CD8-positive, alpha-beta memory T cell (primary cell): ENCODE data around the gene TEX29. TPM values are rescaled to one million over a fixed set of nuclear protein-coding genes. Genes with fewer than 3 reads are reported as not detected.
A peak's percentile ranks its signal among the peaks of the same experiment; 100 is the strongest.

Source experiments
- CTCF ChIA-PET: fragments of 350-600 bp; sonication (Branson Sonifier 250); formaldehyde crosslinking; loops from one replicate; lab custom pipeline; 2021; ENCODE audit warnings: antibody characterized with exemption; lab: Charles Lee
- POLR2A ChIA-PET: fragments of 350-600 bp; sonication (Branson Sonifier 250); formaldehyde crosslinking; loops from one replicate; lab custom pipeline; 2021; ENCODE audit warnings: antibody characterized with exemption; lab: Charles Lee
- DNase-seq, 5 donors: peaks; one replicate each; pipeline versions ENCODE4 v3.0.0 to v3.0.0-alpha.2; 2020 to 2022; ENCODE audit warnings: mixed read lengths in 1 of 5
- H3K27ac ChIP-seq: one replicate; pipeline ENCODE4 v1.7.0; 2013; ENCODE audit warnings: low read depth, mild to moderate bottlenecking, low read length, moderate library complexity
- H3K27me3 ChIP-seq: 2 replicates; pipeline ENCODE4 v1.7.0; 2013; ENCODE audit warnings: low read length, mild to moderate bottlenecking; ENCODE audit not compliant: insufficient read depth, poor library complexity, severe bottlenecking
- H3K36me3 ChIP-seq: 2 replicates; pipeline ENCODE4 v1.7.0; 2013; ENCODE audit warnings: mild to moderate bottlenecking, low read length, moderate library complexity; ENCODE audit not compliant: insufficient read depth
- H3K4me1 ChIP-seq: 2 replicates; pipeline ENCODE4 v1.7.0; 2013; ENCODE audit warnings: mild to moderate bottlenecking, low read length, moderate library complexity; ENCODE audit not compliant: insufficient read depth
- H3K4me3 ChIP-seq: 2 replicates; pipeline ENCODE4 v1.7.0; 2013; ENCODE audit warnings: mild to moderate bottlenecking, low read length
- H3K9me3 ChIP-seq: 2 replicates; pipeline ENCODE4 v1.7.0; 2013; ENCODE audit warnings: mild to moderate bottlenecking, low read length
- H3K27ac Mint-ChIP-seq, 8 donors: one replicate each; pipeline ENCODE4 v1.8.0; 2020 to 2021; ENCODE audit warnings: mixed read lengths in 8 of 8, mild to moderate bottlenecking in 6 of 8, inconsistent platforms in 3 of 8, moderate library complexity in 3 of 8
- H3K27me3 Mint-ChIP-seq, 2 donors: one replicate each; pipeline ENCODE4 v1.8.0; 2020 to 2021; ENCODE audit warnings: mixed read lengths in 2 of 2, mild to moderate bottlenecking in 1 of 2, moderate library complexity in 1 of 2
- H3K36me3 Mint-ChIP-seq, 3 donors: one replicate each; pipeline ENCODE4 v1.8.0; 2020 to 2021; ENCODE audit warnings: mixed read lengths in 3 of 3, inconsistent platforms in 1 of 3, mild to moderate bottlenecking in 1 of 3
- H3K4me1 Mint-ChIP-seq, 3 donors: one replicate each; pipeline ENCODE4 v1.8.0; 2020 to 2021; ENCODE audit warnings: mixed read lengths in 3 of 3, inconsistent platforms in 1 of 3, mild to moderate bottlenecking in 1 of 3
- H3K4me3 Mint-ChIP-seq, 7 donors: one replicate each; pipeline ENCODE4 v1.8.0; 2020 to 2021; ENCODE audit warnings: mixed read lengths in 7 of 7, mild to moderate bottlenecking in 6 of 7, moderate library complexity in 4 of 7, inconsistent platforms in 2 of 7
- H3K9me3 Mint-ChIP-seq, 5 donors: one replicate each; pipeline ENCODE4 v1.8.0; 2020 to 2022; ENCODE audit warnings: mixed read lengths in 5 of 5, mild to moderate bottlenecking in 3 of 5, moderate library complexity in 2 of 5, inconsistent platforms in 1 of 5
- polyA plus RNA-seq: library from polyadenylated mRNA; unstranded; fragments of 300-500 nt; fragmentation: Illumina TruSeq; gene quantifications from one replicate; pipeline ENCODE4 v1.2.3, GENCODE V29; 2021
- total RNA-seq, 2 experiments: library from RNA; stranded (reverse); gene quantifications; one replicate each; pipeline ENCODE4 v1.2.3, GENCODE V29; 2021

Gene TEX29
- total and polyA plus RNA-seq, 3 experiments from 2014 or later, result not detected

DNA sequence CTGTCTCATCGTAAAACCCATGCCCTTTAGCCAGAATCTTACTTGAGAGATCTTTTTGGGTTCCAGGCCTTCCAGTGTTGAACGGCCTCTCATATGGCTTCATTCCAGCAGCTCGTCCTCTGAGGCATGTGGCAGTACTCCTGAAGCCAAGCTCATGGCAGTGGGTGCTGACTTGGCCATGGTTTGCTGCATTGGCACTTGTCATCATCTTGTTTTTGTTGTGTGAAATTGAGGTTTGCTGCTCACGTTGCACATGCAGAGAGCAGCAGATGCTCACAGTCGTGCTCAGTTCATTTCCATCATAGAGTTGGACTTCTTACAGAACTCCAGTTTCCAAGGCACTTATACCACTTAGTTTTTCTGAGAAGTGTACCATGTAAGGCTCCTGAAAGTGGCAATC, 14.9 kb downstream of the TEX29 start:
- Mint-ChIP-seq H3K36me3 (peaks cover 9 to 48% (median 11%) of the 10 kb centered on the region in 3 donors), H3K4me1 (no peaks in the 10 kb centered on the region), H3K27ac (no peak overlapping the region), H3K27me3 (peaks cover 0 to 2% of the 10 kb centered on the region in 2 donors), H3K4me3 (no peak overlapping the region), H3K9me3 (peaks cover 0 to 9% (median 4%) of the 10 kb centered on the region in 5 donors)
- H3K9me3 ChIP-seq, result no peaks in the 10 kb centered on the region
- no peak overlapping the region for H3K4me3 ChIP-seq
- POLR2A ChIA-PET, result no interaction called here
- H3K4me1 ChIP-seq, result no peaks in the 10 kb centered on the region
- H3K36me3 ChIP-seq, result no peaks in the 10 kb centered on the region
- no peak overlapping the region for H3K27ac ChIP-seq
- no peaks in the 10 kb centered on the region for H3K27me3 ChIP-seq
- CTCF ChIA-PET, result no interaction called here
- no peak for DNase-seq

DNA sequence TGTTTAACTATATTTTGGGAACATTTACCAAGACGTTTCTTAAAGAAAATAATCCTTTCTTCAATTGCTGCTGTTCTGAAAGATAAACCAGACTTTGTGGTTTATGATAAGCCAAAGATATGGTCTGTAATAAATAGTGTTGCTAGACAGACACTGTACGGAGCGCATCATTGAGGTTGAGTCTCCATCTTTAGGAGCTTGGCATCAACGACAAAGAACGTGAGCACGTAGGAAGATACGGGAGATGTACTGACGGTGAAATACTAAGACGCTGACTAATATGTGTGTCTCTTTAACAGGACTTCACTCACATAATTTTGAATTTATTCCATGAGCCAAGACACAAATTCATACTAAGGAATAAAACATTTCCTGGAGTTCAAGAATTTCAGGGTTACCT, 16.2 kb downstream of the TEX29 start:
- H3K27me3 Mint-ChIP-seq, result peaks cover 0 to 2% of the 10 kb centered on the region in 2 donors
- Histone ChIP-seq H3K4me3 (no peak overlapping the region), H3K4me1 (no peaks in the 10 kb centered on the region), H3K9me3 (no peaks in the 10 kb centered on the region), H3K27me3 (no peaks in the 10 kb centered on the region), H3K36me3 (no peaks in the 10 kb centered on the region), H3K27ac (no peak overlapping the region)
- no peak overlapping the region for H3K4me3 Mint-ChIP-seq
- H3K36me3 Mint-ChIP-seq, result peaks cover 9 to 46% (median 11%) of the 10 kb centered on the region in 3 donors
- H3K4me1 Mint-ChIP-seq, result no peaks in the 10 kb centered on the region
- no peak overlapping the region for H3K27ac Mint-ChIP-seq
- DNase-seq, result no peak
- POLR2A ChIA-PET, result no interaction called here
- CTCF ChIA-PET, result no interaction called here
- peaks cover 0 to 9% (median 4%) of the 10 kb centered on the region in 5 donors for H3K9me3 Mint-ChIP-seq

DNA sequence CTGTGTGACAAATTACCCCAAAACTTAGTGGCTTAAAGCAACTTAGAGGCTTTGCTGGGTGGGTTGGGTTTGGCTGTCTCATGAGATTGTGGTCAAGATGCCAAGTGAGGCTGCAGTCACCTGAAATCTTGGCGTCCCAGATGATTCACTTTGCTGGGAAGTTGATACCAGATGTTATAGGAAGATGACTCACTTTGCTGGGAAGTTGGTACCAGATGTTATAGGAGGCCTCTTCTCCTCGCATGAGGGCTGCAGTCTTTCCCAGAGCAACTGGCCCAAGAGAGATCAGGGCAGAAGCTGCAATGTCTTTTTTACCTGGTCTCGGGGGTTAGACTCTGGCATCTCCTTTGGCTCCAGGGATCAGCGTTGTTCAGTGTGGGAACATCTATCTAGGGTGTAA, 16.8 kb downstream of the TEX29 start:
- Mint-ChIP-seq H3K9me3 (peaks cover 0 to 9% (median 4%) of the 10 kb centered on the region in 5 donors), H3K4me3 (no peak overlapping the region), H3K27me3 (peaks cover 0 to 2% of the 10 kb centered on the region in 2 donors), H3K27ac (no peak overlapping the region), H3K36me3 (peaks cover 9 to 42% (median 11%) of the 10 kb centered on the region in 3 donors), H3K4me1 (no peaks in the 10 kb centered on the region)
- no peaks in the 10 kb centered on the region for H3K4me1 ChIP-seq
- no peaks in the 10 kb centered on the region for H3K9me3 ChIP-seq
- ChIA-PET CTCF (no interaction called here), POLR2A (no interaction called here)
- no peak overlapping the region for H3K4me3 ChIP-seq
- no peak for DNase-seq
- H3K27ac ChIP-seq, result no peak overlapping the region
- H3K27me3 ChIP-seq, result no peaks in the 10 kb centered on the region
- H3K36me3 ChIP-seq, result no peaks in the 10 kb centered on the region

DNA sequence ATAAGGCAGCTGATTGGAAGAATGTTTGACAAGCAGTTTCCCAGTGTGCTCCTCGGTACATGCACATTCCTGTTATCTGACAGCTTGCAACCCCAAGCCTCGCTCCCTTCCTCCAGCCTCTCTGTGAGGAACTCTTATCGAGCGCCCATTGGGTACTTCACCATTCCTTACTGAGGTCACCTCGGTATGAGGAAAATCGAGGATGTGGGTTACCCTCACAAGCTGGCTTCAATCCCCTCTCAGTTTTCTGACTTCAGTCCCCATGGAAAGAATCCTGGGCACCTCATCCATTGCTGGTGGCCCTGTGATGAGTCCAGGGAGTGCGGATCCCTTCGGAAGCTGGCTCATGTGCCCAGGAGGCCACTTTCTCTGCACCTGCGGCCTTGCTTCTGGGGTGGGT, 17.3 kb downstream of the TEX29 start:
- peaks cover 0 to 7% (median 4%) of the 10 kb centered on the region in 5 donors for H3K9me3 Mint-ChIP-seq
- H3K27me3 Mint-ChIP-seq, result peaks cover 0 to 2% of the 10 kb centered on the region in 2 donors
- ChIA-PET CTCF (no interaction called here), POLR2A (no interaction called here)
- no peaks in the 10 kb centered on the region for H3K9me3 ChIP-seq
- H3K4me1 Mint-ChIP-seq, result peaks cover 0 to 2% (median 0%) of the 10 kb centered on the region in 3 donors
- H3K36me3 Mint-ChIP-seq, result peaks cover 9 to 42% (median 11%) of the 10 kb centered on the region in 3 donors
- H3K4me3 Mint-ChIP-seq, result no peak overlapping the region
- no peaks in the 10 kb centered on the region for H3K36me3 ChIP-seq
- no peaks in the 10 kb centered on the region for H3K27me3 ChIP-seq
- no peak for DNase-seq
- H3K4me1 ChIP-seq, result no peaks in the 10 kb centered on the region
- no peak overlapping the region for H3K4me3 ChIP-seq
- H3K27ac Mint-ChIP-seq, result no peak overlapping the region
- H3K27ac ChIP-seq, result no peak overlapping the region

DNA sequence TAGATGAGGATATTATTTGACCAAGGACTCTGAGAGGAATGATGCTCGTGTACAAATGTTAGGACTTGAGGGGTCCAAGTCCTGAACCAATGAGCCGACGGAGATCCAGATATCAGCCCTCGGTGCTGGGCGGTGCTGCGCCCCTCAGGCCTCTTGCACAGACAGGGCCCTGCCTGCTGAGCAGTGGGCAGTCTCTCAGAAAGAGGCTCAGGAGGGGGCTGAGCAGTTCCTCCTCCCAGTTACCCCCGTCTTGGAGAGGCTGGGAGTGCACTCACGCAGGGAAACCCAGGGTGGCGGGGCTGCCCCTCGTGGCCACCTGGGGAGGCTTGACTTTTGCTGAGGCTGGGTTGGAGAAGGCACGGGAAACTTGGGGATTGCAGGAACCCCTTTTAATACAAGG, 18.4 kb downstream of the TEX29 start:
- no peaks in the 10 kb centered on the region for H3K27me3 Mint-ChIP-seq
- no peaks in the 10 kb centered on the region for H3K9me3 ChIP-seq
- ChIA-PET POLR2A (no interaction called here), CTCF (no interaction called here)
- no peak overlapping the region for H3K4me3 ChIP-seq
- peaks cover 0 to 4% (median 0%) of the 10 kb centered on the region in 5 donors for H3K9me3 Mint-ChIP-seq
- peaks cover 7 to 43% (median 16%) of the 10 kb centered on the region in 3 donors for H3K36me3 Mint-ChIP-seq
- H3K27ac Mint-ChIP-seq, result no peak overlapping the region
- peaks cover 0 to 11% (median 0%) of the 10 kb centered on the region in 3 donors for H3K4me1 Mint-ChIP-seq
- no peaks in the 10 kb centered on the region for H3K4me1 ChIP-seq
- DNase-seq, result no peak
- no peak overlapping the region for H3K4me3 Mint-ChIP-seq
- no peaks in the 10 kb centered on the region for H3K27me3 ChIP-seq
- no peaks in the 10 kb centered on the region for H3K36me3 ChIP-seq
- no peak overlapping the region for H3K27ac ChIP-seq

DNA sequence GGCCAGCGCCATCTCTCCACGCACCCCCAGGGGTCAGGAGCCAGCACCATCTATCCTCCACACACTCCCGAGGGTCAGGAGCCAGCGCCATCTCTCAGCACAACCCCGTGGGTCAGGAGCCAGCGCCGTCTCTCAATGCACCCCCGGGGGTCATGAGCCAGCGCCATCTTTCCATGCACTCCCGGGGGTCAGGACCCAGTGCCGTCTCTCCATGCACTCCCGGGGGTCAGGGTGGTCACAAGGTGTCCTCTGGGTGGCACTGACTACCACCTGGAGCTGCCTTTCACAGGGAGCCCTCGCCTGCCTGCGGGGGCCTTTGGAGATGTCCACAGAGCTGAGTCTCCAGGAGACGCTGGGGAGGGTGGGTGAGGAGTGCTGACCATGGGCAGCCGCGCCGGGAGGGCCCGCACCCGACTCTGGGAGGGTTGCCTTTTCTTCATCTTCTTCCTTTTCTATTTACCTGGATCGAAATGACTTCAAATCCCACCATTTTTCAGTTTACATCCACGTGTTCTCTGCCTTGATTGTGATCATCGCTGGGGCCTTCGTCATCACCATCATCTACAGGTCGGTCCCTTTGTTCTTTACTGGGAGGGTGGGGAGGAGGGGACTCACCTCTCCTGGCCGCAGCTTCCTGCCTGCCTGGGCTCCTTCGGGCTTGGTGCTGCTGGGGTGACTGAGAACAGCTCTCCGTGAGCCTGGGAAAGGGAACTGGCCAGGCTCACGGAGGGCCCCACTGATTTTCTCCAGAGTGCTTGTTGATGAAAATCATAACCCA, 19.1 kb downstream of the TEX29 start:
- CTCF ChIA-PET, result no interaction called here
- Mint-ChIP-seq H3K4me1 (peaks cover 0 to 11% (median 0%) of the 10 kb centered on the region in 3 donors), H3K9me3 (peaks cover 0 to 4% (median 0%) of the 10 kb centered on the region in 5 donors), H3K27ac (no peak overlapping the region), H3K36me3 (peaks cover 7 to 41% (median 19%) of the 10 kb centered on the region in 3 donors), H3K27me3 (no peaks in the 10 kb centered on the region), H3K4me3 (no peak overlapping the region)
- Histone ChIP-seq H3K36me3 (no peaks in the 10 kb centered on the region), H3K9me3 (no peaks in the 10 kb centered on the region), H3K27me3 (no peaks in the 10 kb centered on the region), H3K4me3 (no peak overlapping the region), H3K4me1 (no peaks in the 10 kb centered on the region), H3K27ac (no peak overlapping the region)
- no peak for DNase-seq
- POLR2A ChIA-PET, result no interaction called here

DNA sequence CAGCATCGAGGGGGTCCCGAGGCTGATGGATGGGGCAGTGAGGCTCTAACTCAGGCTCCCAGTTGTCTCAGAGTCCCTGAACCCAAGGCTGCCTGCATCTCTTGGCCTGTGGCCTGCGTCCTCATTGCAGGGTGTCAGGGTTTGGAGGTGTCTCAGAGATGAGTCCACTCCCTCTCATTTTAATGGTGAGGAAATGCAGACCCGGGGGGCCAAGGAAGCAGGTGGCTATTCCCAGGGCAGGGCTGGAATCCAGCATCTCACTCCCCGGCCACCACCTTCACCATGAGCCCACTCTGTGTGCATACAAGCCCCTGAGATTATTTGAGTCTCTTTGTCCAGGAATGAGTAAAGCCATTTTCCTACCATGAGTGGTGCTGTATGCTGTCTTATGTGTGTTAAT, 21.4 kb downstream of the TEX29 start:
- ChIA-PET POLR2A (no interaction called here), CTCF (no interaction called here)
- DNase-seq, result no peak
- no peaks in the 10 kb centered on the region for H3K9me3 ChIP-seq
- Mint-ChIP-seq H3K36me3 (peaks cover 7 to 30% (median 17%) of the 10 kb centered on the region in 3 donors), H3K27me3 (no peaks in the 10 kb centered on the region), H3K27ac (no peak overlapping the region), H3K4me3 (peak overlapping the region in 1 of 7 donors; percentile 23), H3K4me1 (peaks cover 0 to 11% (median 0%) of the 10 kb centered on the region in 3 donors), H3K9me3 (peaks cover 0 to 4% (median 0%) of the 10 kb centered on the region in 5 donors)
- no peak overlapping the region for H3K27ac ChIP-seq
- H3K4me1 ChIP-seq, result no peaks in the 10 kb centered on the region
- H3K4me3 ChIP-seq, result no peak overlapping the region
- no peaks in the 10 kb centered on the region for H3K36me3 ChIP-seq
- no peaks in the 10 kb centered on the region for H3K27me3 ChIP-seq

DNA sequence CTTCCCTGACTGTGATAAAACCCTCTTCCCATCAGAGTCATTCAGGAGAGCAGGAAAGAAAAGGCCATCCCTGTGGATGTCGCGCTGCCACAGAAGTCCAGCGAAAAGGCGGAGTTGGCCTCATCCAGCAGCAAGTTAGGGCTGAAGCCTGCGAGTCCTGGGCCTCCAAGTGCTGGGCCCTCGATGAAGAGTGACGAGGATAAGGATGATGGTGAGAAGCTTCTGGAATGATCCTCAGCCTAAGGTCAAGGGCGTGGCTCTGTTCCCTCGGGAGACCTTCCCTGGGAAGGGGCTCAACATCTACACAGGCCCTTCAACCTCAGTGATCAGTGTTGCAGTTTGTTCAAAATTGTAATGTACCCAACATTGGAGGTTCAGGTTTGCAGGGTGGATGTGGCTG, 22.3 kb downstream of the TEX29 start:
- Histone ChIP-seq H3K9me3 (no peaks in the 10 kb centered on the region), H3K36me3 (no peaks in the 10 kb centered on the region), H3K4me1 (no peaks in the 10 kb centered on the region), H3K4me3 (no peak overlapping the region), H3K27me3 (no peaks in the 10 kb centered on the region), H3K27ac (no peak overlapping the region)
- Mint-ChIP-seq H3K4me1 (peaks cover 0 to 11% (median 0%) of the 10 kb centered on the region in 3 donors), H3K4me3 (no peak overlapping the region), H3K27ac (no peak overlapping the region), H3K9me3 (peaks cover 0 to 4% (median 0%) of the 10 kb centered on the region in 5 donors), H3K36me3 (peaks cover 7 to 28% (median 11%) of the 10 kb centered on the region in 3 donors), H3K27me3 (peaks cover 0 to 5% of the 10 kb centered on the region in 2 donors)
- CTCF ChIA-PET, result no interaction called here
- POLR2A ChIA-PET, result no interaction called here
- DNase-seq, result no peak
